WI38 (cell line): ENCODE results near the gene EXTL1.

ENCODE experiments used
- H3K4me3 ChIP-seq: 2 replicates; pipeline ENCODE4 v1.5.1; 2011; ENCODE audit warnings: low read depth, mild to moderate bottlenecking, control low read depth, low read length
- CTCF ChIP-seq: IDR thresholded peaks from 2 replicates; pipeline ENCODE4 v1.5.1; 2012; ENCODE audit warnings: low read depth, mild to moderate bottlenecking, control low read depth, low read length

Gene EXTL1

GRCh38 chr1:25992689-25993171 lies 28.8 kb upstream of the EXTL1 start:
- no peak for TF ChIP-seq CTCF
- no peak overlapping the region for H3K4me3 ChIP-seq

- TF ChIP-seq CTCF = no peak
- no peak overlapping the region for H3K4me3 ChIP-seq
Observed at GRCh38 chr1:25993197-25993951, 28.2 kb upstream of the EXTL1 start.

GRCh38 chr1:25994402-25995150 lies 27.0 kb upstream of the EXTL1 start:
- TF ChIP-seq CTCF = no peak
- H3K4me3 ChIP-seq = no peak overlapping the region

- no peak for TF ChIP-seq CTCF
- H3K4me3 ChIP-seq = peak overlapping the region; percentile 65
Observed at GRCh38 chr1:25996966-25997827, 24.4 kb upstream of the EXTL1 start.

GRCh38 chr1:25997828-25998761 lies 23.5 kb upstream of the EXTL1 start, which contains the start of gene PAFAH2:
Gene PAFAH2 (minus strand): TSS chr1:25998063. CDS start chr1:25990816, 7,247 bp downstream.
- peak within 1 kb of the TSS; percentile 65 for H3K4me3 ChIP-seq
- TF ChIP-seq CTCF = peak; percentile 89

GRCh38 chr1:25999041-25999800 lies 22.4 kb upstream of the EXTL1 start:
- no peak for TF ChIP-seq CTCF

More at GRCh38 chr1:25999041-25999800, 22.4 kb upstream of the EXTL1 start:
- no peak overlapping the region for H3K4me3 ChIP-seq
